GM18498 (cell line): ENCODE measurements around the gene FFAR2.

ENCODE experiments used
- ATAC-seq: cut with Tn5 transposase; IDR thresholded peaks from one replicate; pipeline ENCODE4 v1.9.1; 2021; ENCODE audit warnings: mild to moderate bottlenecking, moderate library complexity; ENCODE audit not compliant: unreplicated experiment

FFAR2 gene

GRCh38 chr19:35484252-35485036, 36.4 kb downstream of the FFAR2 start:
- peak; percentile 62 for ATAC-seq

DNA sequence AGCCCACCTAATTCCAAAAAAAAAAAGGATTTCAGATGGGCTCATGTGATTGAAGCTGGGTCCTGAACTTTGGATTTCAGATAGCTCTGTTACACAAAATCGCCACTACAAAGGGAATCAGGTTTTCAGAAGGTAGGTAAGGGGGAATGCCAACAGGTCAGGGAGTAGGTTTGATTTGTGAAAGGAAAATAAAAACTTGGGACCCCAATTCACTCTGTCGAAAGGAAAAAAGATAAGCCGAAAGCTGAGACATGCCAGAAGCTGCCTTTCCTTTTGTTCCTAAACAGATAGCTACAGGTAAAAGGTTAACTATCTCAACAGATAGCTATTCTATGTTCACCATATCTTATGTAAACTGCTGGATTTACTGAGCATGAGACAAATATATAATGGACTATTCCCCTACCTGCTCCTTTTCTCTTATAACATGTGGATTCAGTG, 38.2 kb downstream of the FFAR2 start:
- no peak for ATAC-seq

DNA sequence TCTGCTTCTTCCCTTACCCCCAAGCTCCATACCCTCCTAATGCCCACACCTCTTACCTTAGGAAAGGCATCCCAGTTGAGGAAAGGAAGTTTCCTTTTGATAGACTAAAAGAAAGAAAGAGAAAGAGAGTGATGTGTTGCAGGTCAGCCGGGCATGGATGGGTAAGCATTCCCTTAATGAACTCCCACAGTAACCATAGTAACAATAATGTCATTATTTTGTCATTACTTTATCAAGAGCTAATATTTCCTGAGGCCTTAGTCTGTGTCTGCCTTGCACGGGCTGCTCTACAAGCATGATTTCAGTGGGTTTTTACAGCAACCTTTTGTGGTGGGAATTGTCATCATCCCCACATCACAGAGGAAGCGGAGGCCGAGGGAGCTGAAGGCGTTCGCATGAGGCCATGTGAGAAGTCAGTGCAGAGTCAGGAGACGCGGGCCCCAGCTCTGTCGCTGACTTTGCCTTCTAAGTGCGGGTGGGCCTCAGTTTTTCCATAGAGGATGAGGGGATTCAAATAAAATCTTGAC, 39.7 kb downstream of the FFAR2 start:
- ATAC-seq, result no peak

GRCh38 chr19:35488677-35489076, 40.6 kb downstream of the FFAR2 start:
- ATAC-seq, result no peak

- ATAC-seq, result no peak
Measured at GRCh38 chr19:35490364-35490763, 42.3 kb downstream of the FFAR2 start, which contains the start of gene KRTDAP. Gene KRTDAP (minus strand): TSS chr19:35490464. CDS start chr19:35490442, 22 bp downstream.

DNA sequence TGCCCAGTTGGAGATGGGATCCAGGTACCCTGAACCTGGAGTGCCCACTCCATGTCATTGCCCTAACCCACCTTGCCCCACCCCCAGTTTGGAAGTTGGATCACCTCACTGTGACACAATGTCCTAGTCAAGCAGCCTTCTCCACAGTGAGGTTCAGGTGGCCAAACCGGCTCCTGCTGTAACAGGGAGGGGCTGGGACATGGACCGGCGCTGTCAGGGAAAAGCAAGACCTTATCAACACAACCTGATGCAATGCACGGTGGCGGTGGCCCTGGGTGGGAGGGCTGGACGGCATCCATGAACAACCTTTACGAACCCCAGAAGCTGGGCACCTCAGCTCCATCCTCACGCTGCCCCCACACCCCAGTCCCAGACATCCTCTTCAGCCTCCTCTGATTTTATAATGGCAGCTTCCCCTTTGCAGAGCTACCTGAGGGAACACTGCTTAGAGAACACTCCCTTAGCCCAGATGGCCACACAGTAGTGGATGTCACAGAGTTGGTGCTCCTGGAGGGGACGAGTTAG, 43.8 kb downstream of the FFAR2 start:
- no peak for ATAC-seq

GRCh38 chr19:35493971-35494370, 45.9 kb downstream of the FFAR2 start:
- ATAC-seq, result no peak

GRCh38 chr19:35495107-35496064, 47.3 kb downstream of the FFAR2 start:
- no peak for ATAC-seq

DNA sequence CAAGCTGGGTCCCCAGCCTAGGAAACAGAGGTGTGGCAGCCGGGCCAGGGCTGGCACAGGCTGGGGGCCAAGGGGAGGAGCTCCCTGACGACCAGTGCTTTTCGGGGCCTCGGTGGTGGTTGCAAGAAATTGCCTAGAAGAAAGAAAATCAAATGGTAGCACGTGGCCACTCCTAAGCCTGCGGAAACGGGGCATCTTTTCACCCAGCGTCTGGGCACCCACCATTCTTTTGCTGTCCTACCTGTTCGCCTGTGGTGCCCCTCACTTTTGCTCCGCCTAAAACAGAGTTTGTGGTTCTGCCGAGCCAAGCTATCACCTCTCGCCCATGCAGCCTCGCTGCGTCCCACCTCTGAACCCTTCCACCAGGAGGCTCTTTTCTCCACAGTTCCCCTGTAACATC, 49.3 kb downstream of the FFAR2 start:
- no peak for ATAC-seq

GRCh38 chr19:35498220-35498619, 50.2 kb downstream of the FFAR2 start:
- ATAC-seq, result no peak

- no peak for ATAC-seq
Measured at GRCh38 chr19:35498984-35499527, 51.0 kb downstream of the FFAR2 start.

DNA sequence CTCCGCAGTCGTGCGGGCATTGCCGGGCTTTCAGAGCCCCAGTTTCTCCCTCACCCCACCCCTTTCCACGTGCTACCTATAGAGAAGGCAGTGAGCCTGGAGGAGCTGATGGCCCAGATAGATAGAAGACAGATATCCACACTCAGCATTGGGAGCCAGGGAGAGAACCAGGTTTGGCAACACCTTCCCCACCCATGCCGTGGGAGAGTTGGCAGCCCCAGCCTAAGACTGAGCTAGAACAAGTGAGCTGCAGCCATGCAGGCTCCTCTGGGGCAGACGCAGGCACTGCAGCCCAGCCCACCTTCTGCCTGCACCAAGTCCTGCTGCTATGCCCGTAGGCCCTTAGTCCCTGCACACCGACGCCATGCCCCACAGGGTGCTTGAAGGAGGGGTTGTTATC, 52.6 kb downstream of the FFAR2 start:
- no peak for ATAC-seq
